ENCODE measurements around the gene PLAC1. TPM values are rescaled to one million over a fixed set of nuclear protein-coding genes. Genes with fewer than 3 reads are reported as not detected.

PLAC1 gene
- total RNA-seq, 1 donor from 2014 or later, result 14.5 TPM

DNA sequence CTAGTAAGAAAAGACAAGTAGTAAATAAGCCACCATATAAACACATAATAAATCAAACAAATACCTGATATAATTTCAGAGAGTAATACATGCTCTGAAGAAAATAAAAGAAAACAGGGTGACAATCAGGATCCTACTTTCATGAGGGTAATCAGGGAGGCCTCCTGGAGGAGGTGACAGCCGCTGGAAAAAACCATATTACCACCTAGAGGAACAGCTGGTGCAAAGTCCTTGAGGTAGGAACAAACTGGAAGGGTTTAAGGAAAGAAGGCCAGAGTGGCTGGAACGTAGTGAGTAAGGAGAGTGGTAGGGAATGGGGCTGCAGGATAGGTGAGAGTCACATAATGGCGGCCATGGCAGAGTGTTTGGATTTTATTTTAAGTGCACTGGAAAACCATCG lies 19.1 kb upstream of the PLAC1 start:
- TF ChIP-seq, protein P1, sequence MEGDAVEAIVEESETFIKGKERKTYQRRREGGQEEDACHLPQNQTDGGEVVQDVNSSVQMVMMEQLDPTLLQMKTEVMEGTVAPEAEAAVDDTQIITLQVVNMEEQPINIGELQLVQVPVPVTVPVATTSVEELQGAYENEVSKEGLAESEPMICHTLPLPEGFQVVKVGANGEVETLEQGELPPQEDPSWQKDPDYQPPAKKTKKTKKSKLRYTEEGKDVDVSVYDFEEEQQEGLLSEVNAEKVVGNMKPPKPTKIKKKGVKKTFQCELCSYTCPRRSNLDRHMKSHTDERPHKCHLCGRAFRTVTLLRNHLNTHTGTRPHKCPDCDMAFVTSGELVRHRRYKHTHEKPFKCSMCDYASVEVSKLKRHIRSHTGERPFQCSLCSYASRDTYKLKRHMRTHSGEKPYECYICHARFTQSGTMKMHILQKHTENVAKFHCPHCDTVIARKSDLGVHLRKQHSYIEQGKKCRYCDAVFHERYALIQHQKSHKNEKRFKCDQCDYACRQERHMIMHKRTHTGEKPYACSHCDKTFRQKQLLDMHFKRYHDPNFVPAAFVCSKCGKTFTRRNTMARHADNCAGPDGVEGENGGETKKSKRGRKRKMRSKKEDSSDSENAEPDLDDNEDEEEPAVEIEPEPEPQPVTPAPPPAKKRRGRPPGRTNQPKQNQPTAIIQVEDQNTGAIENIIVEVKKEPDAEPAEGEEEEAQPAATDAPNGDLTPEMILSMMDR (IDR thresholded peaks at IDR 0.05; ENCODE audit: unreplicated experiment), result no peak
- Mint-ChIP-seq H3K27me3 (ENCODE audit: low read depth) (no peaks in the 10 kb centered on the region), H3K4me1 (peaks cover 14% of the 10 kb centered on the region), H3K9me3 (peaks cover 29% of the 10 kb centered on the region), H3K36me3 (no peaks in the 10 kb centered on the region), H3K4me3 (no peak overlapping the region), H3K27ac (no peak overlapping the region)
- DNase-seq (ENCODE audit: low spot score in 2 of 2, unreplicated experiment in 2 of 2), result no peak

DNA sequence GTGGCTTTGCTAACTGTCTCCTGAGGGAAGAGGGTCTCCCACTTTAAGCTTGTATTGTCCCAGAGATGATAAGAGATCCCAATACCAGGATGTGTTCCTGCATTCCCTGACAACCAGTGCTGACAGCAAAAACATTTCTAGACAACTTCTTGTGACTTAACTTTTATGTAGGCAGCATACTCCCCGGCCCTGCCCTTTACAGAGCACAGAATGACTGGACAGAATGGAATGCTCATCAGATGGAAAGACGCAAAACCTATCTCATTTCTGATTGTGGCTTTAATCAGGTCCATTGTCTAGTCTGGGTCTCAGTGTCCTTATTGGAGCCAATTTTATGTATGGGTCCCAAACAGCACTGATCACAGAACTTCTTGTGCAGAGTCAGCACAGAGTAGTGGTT lies 18.2 kb upstream of the PLAC1 start:
- Mint-ChIP-seq H3K27ac (no peak overlapping the region), H3K27me3 (ENCODE audit: low read depth) (no peaks in the 10 kb centered on the region), H3K4me3 (no peak overlapping the region), H3K9me3 (peaks cover 30% of the 10 kb centered on the region), H3K36me3 (no peaks in the 10 kb centered on the region), H3K4me1 (peaks cover 14% of the 10 kb centered on the region)
- DNase-seq (ENCODE audit: low spot score in 2 of 2, unreplicated experiment in 2 of 2), result no peak
- TF ChIP-seq, protein P1 (IDR thresholded peaks at IDR 0.05; ENCODE audit: unreplicated experiment), result no peak

DNA sequence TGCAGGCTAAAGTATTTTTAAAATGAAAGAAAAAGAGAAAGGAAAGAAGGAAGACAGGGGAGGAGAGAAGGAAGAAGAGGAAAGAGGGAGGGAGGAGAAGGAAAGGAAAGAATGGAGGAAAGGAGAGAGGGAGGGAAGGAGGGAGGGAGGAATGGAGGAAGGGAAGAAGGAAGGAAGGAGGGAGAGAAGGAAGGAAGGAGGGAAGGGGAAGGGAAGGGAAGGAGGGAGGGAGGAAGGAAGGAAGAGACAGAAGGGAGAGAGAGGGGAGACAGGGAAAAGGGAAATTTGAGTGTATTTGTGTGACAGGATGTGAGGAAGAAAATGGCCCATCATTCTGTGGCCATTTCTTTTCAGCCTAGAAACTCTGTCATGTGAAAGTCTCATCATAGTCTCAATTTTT lies 14.9 kb upstream of the PLAC1 start:
- no peak overlapping the region for H3K4me3 Mint-ChIP-seq
- H3K27ac Mint-ChIP-seq, result no peak overlapping the region
- DNase-seq (ENCODE audit: low spot score in 2 of 2, unreplicated experiment in 2 of 2), result no peak
- H3K36me3 Mint-ChIP-seq, result no peaks in the 10 kb centered on the region
- H3K27me3 Mint-ChIP-seq (ENCODE audit: low read depth), result no peaks in the 10 kb centered on the region
- peaks cover 26% of the 10 kb centered on the region for H3K4me1 Mint-ChIP-seq
- TF ChIP-seq, protein P1 (IDR thresholded peaks at IDR 0.05; ENCODE audit: unreplicated experiment), result no peak
- peaks cover 21% of the 10 kb centered on the region for H3K9me3 Mint-ChIP-seq

DNA sequence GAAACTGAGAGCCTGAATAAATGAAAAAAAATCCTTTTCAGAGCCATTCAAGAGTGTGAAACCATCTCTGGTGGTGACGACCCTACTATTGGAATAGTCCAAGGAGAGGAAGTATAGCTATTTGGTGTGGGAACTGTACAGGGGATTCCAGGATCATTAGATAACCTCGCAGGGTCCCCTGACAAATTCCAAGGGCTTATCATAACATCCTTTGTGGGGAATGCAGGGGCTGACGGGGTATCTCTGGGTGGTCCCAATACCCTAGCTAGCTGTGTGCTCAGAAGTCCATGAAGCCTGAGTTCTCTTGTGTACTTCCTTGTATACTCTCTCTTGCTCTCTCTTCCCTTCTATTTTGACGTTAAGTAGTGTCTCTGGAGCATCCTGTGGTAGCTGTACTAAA lies 13.8 kb upstream of the PLAC1 start:
- no peaks in the 10 kb centered on the region for H3K27me3 Mint-ChIP-seq (ENCODE audit: low read depth)
- no peaks in the 10 kb centered on the region for H3K36me3 Mint-ChIP-seq
- no peak for DNase-seq (ENCODE audit: low spot score in 2 of 2, unreplicated experiment in 2 of 2)
- TF ChIP-seq, protein P1 (IDR thresholded peaks at IDR 0.05; ENCODE audit: unreplicated experiment), result no peak
- peaks cover 19% of the 10 kb centered on the region for H3K9me3 Mint-ChIP-seq
- no peak overlapping the region for H3K27ac Mint-ChIP-seq
- H3K4me3 Mint-ChIP-seq, result no peak overlapping the region
- H3K4me1 Mint-ChIP-seq, result peaks cover 26% of the 10 kb centered on the region

DNA sequence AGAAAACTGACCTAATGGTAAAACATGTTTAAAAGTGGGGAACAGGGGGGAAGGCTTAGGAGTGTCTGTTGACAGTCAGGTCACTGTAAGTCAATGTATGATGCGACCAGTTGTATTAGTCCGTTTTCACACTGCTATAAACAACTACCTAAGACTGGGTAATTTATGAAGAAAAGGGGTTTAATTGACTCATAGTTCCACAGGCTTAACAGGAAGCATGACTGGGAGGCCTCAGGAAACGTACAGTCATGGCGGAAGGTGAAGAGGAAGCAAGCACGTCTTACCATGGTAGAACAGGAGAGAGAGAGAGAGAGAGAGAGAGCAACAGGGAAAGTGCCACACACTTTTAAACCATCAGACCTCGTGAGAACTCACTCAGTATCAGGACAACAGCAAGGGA lies 13.0 kb upstream of the PLAC1 start:
- Mint-ChIP-seq H3K27ac (no peak overlapping the region), H3K4me1 (peaks cover 24% of the 10 kb centered on the region), H3K36me3 (no peaks in the 10 kb centered on the region), H3K9me3 (peaks cover 19% of the 10 kb centered on the region), H3K4me3 (no peak overlapping the region), H3K27me3 (ENCODE audit: low read depth) (no peaks in the 10 kb centered on the region)
- TF ChIP-seq, protein P1 (IDR thresholded peaks at IDR 0.05; ENCODE audit: unreplicated experiment), result no peak
- no peak for DNase-seq (ENCODE audit: low spot score in 2 of 2, unreplicated experiment in 2 of 2)
